NCI-H187 treated with DMSO at 0.1 percent for 48 hours (cell line): ENCODE measurements around the gene CCL22.
"Not testable (repeated sequence)": the region's sequence is repeated elsewhere in the genome, so short reads cannot be mapped to it uniquely, and the experiment has no call there.

ENCODE experiments used
- DNase-seq: peaks from one replicate; lab custom pipeline; 2025; lab: John Stamatoyannopoulos, UW

CCL22 gene

GRCh38 chr16:57347858-57348257, 10.7 kb upstream of the CCL22 start:
- no peak for DNase-seq

GRCh38 chr16:57348327-57348726, 10.3 kb upstream of the CCL22 start:
- no peak for DNase-seq

- no peak for DNase-seq
Observed at GRCh38 chr16:57349212-57350031, 9.2 kb upstream of the CCL22 start.

GRCh38 chr16:57352636-57353047, 5.9 kb upstream of the CCL22 start:
- DNase-seq, result no peak

GRCh38 chr16:57354311-57354710, 4.3 kb upstream of the CCL22 start:
- DNase-seq, result no peak

GRCh38 chr16:57355898-57356414, 2.6 kb upstream of the CCL22 start:
- DNase-seq, result no peak

- DNase-seq, result no peak
Observed at GRCh38 chr16:57356547-57356946, 2.0 kb upstream of the CCL22 start.

- no peak for DNase-seq
Observed at GRCh38 chr16:57357330-57358085, 1.1 kb upstream of the CCL22 start.

GRCh38 chr16:57358086-57358420, 530 bp upstream of the CCL22 start:
- DNase-seq, result no peak

GRCh38 chr16:57360321-57360935, 1.8 kb downstream of the CCL22 start:
- DNase-seq, result no peak

GRCh38 chr16:57361404-57361803, 2.8 kb downstream of the CCL22 start:
- DNase-seq, result no peak

- no peak for DNase-seq
Observed at GRCh38 chr16:57364143-57364542, 5.6 kb downstream of the CCL22 start.

- no peak for DNase-seq
Observed at GRCh38 chr16:57366544-57367040, 8.0 kb downstream of the CCL22 start.

- DNase-seq, result no peak
Observed at GRCh38 chr16:57367116-57367752, 8.7 kb downstream of the CCL22 start.

- DNase-seq, result no peak
Observed at GRCh38 chr16:57371494-57372371, 13.2 kb downstream of the CCL22 start.

GRCh38 chr16:57372372-57373116, 14.0 kb downstream of the CCL22 start, which contains the start of gene CX3CL1:
Gene CX3CL1, plus strand, starts transcription at chr16:57372490. Its CDS starts 79 bp downstream, at chr16:57372569.
- no peak for DNase-seq

- DNase-seq, result no peak
Observed at GRCh38 chr16:57373117-57373947, 14.7 kb downstream of the CCL22 start.

- no peak for DNase-seq
Observed at GRCh38 chr16:57374067-57374534, 15.5 kb downstream of the CCL22 start.

- DNase-seq, result not testable (repeated sequence)
Observed at GRCh38 chr16:57374925-57375465, 16.4 kb downstream of the CCL22 start.
